ENCODE data around the gene MYT1. TPM values are rescaled to one million over a fixed set of nuclear protein-coding genes. Genes with fewer than 3 reads are reported as not detected.

MYT1 gene
- total and polyA plus RNA-seq, 9 of the 15 experiments (the other 6 are each of a cell fraction or from before 2014, with no cell fraction given) = 0.02 to 0.12 (median 0.06) TPM; not detected in 4

GRCh38 chr20:64220891-64221527, 56.8 kb downstream of the MYT1 start (continued):
- TF ChIP-seq, protein P1, sequence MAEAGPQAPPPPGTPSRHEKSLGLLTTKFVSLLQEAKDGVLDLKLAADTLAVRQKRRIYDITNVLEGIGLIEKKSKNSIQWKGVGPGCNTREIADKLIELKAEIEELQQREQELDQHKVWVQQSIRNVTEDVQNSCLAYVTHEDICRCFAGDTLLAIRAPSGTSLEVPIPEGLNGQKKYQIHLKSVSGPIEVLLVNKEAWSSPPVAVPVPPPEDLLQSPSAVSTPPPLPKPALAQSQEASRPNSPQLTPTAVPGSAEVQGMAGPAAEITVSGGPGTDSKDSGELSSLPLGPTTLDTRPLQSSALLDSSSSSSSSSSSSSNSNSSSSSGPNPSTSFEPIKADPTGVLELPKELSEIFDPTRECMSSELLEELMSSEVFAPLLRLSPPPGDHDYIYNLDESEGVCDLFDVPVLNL (CRISPR knock-in tag; IDR thresholded peaks at IDR 0.05; ENCODE audit: low read depth) = no peak
- no peak for TF ChIP-seq ZNF408 (CRISPR knock-in tag; IDR thresholded peaks at IDR 0.05; ENCODE audit: low read depth)
- peak; percentile 94 for TF ChIP-seq MTA2 (IDR thresholded peaks at IDR 0.05; ENCODE audit: low read depth)
- no peak for TF ChIP-seq SLC30A9 (CRISPR knock-in tag; IDR thresholded peaks at IDR 0.05)
- no peak for TF ChIP-seq ZNF507 (tag; conservative IDR thresholded peaks at IDR 0.05)
- TF ChIP-seq MTF1 (CRISPR knock-in tag; IDR thresholded peaks at IDR 0.05; ENCODE audit: borderline replicate concordance) = no peak
- TF ChIP-seq THRAP3 (IDR thresholded peaks at IDR 0.05; ENCODE audit: borderline replicate concordance) = no peak
- peak in 1 of 2 experiments; percentile 48 for TF ChIP-seq NCOA2 (IDR thresholded peaks at IDR 0.05; ENCODE audit: partially characterized antibody in 2 of 2)
- TF ChIP-seq, protein P2, sequence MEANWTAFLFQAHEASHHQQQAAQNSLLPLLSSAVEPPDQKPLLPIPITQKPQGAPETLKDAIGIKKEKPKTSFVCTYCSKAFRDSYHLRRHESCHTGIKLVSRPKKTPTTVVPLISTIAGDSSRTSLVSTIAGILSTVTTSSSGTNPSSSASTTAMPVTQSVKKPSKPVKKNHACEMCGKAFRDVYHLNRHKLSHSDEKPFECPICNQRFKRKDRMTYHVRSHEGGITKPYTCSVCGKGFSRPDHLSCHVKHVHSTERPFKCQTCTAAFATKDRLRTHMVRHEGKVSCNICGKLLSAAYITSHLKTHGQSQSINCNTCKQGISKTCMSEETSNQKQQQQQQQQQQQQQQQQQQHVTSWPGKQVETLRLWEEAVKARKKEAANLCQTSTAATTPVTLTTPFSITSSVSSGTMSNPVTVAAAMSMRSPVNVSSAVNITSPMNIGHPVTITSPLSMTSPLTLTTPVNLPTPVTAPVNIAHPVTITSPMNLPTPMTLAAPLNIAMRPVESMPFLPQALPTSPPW (CRISPR knock-in tag; IDR thresholded peaks at IDR 0.05) = peak; percentile 69
- TF ChIP-seq MYC (IDR thresholded peaks at IDR 0.05; ENCODE audit: low read depth, low read length) = peak; percentile 49; the same call in 1 of the 2 replicates
- TF ChIP-seq MYC (CRISPR knock-in tag; IDR thresholded peaks at IDR 0.05; ENCODE audit: borderline replicate concordance, low read depth) = no peak
- TF ChIP-seq ETS1 (conservative IDR thresholded peaks at IDR 0.05; ENCODE audit: control insufficient read depth, low read depth, low read length) = peak; percentile 90
- TF ChIP-seq ZNF696 (CRISPR knock-in tag; conservative IDR thresholded peaks at IDR 0.05) = no peak
- TF ChIP-seq SPI1 (IDR thresholded peaks at IDR 0.05; ENCODE audit: borderline replicate concordance, low read depth, low read length) = no peak
- peak; percentile 98 for TF ChIP-seq TRIM24 (IDR thresholded peaks at IDR 0.05)
- TF ChIP-seq ATF7 (IDR thresholded peaks at IDR 0.05) = no peak; the same call in 1 of the 2 replicates
- no peak for TF ChIP-seq ZNF277 (CRISPR knock-in tag; IDR thresholded peaks at IDR 0.05; ENCODE audit: borderline replicate concordance)
- TF ChIP-seq KDM4B (IDR thresholded peaks at IDR 0.05; ENCODE audit: borderline replicate concordance in 2 of 2, low read depth in 1 of 2) = no peak
- TF ChIP-seq ZBTB1 (CRISPR knock-in tag; IDR thresholded peaks at IDR 0.05; ENCODE audit: borderline replicate concordance, low read depth) = no peak
- peak; percentile 54 for TF ChIP-seq CREB1 (IDR thresholded peaks at IDR 0.05)
- peak; percentile 51; the same call in 1 of the 2 replicates for TF ChIP-seq CREB1 (CRISPR knock-in tag; IDR thresholded peaks at IDR 0.05)
- no peak for TF ChIP-seq ZNF282 (CRISPR knock-in tag; IDR thresholded peaks at IDR 0.05)
- no peak for TF ChIP-seq SRF (CRISPR knock-in tag; IDR thresholded peaks at IDR 0.05)
- TF ChIP-seq BRD4 (IDR thresholded peaks at IDR 0.05) = no peak
